GM23338 (cell line): ENCODE measurements around the gene ASB2. TPM values are rescaled to one million over a fixed set of nuclear protein-coding genes. Genes with fewer than 3 reads are reported as not detected.

ENCODE experiments used
- ATAC-seq: fragments of 200-7000 bp; cut with Tn5 transposase; 3 replicates; pipeline ENCODE4 v1.9.1; 2020
- DNase-seq: peaks from one replicate; pipeline ENCODE4 v3.0.0-alpha.2; 2015; ENCODE audit warnings: low spot score
- H2AFZ ChIP-seq: fragments of 200-600 bp; sonication (generic); 2 replicates; pipeline ENCODE4 v1.8.0; 2016; ENCODE audit warnings: antibody characterized with exemption, mild to moderate bottlenecking, moderate library complexity
- H3F3A ChIP-seq: fragments of 200-600 bp; sonication (generic); replicated peaks from 2 replicates; pipeline ENCODE4 v1.8.0; 2017; ENCODE audit warnings: antibody characterized with exemption, mixed run types, low read depth
- H3K27ac ChIP-seq: fragments of 200-600 bp; sonication (generic); 2 replicates; pipeline ENCODE4 v1.6.1; 2016; ENCODE audit warnings: low read depth
- H3K27me3 ChIP-seq: fragments of 200-600 bp; sonication (generic); 2 replicates; pipeline ENCODE4 v1.8.0; 2016; ENCODE audit warnings: mild to moderate bottlenecking, mixed run types, moderate library complexity; ENCODE audit not compliant: insufficient read depth
- H3K36me3 ChIP-seq: fragments of 200-600 bp; sonication (generic); 2 replicates; pipeline ENCODE4 v1.8.0; 2016; ENCODE audit warnings: mild to moderate bottlenecking; ENCODE audit not compliant: insufficient read depth
- H3K4me1 ChIP-seq: fragments of 200-600 bp; sonication (generic); 2 replicates; pipeline ENCODE4 v1.8.0; 2016; ENCODE audit warnings: mild to moderate bottlenecking, moderate library complexity; ENCODE audit not compliant: insufficient read depth
- H3K4me2 ChIP-seq: fragments of 200-600 bp; sonication (generic); 2 replicates; pipeline ENCODE4 v1.7.1; 2017; ENCODE audit warnings: mixed run types
- H3K4me3 ChIP-seq: fragments of 200-600 bp; sonication (generic); 2 replicates; pipeline ENCODE4 v1.6.1; 2016; ENCODE audit warnings: mixed run types
- H3K79me2 ChIP-seq: fragments of 200-600 bp; sonication (generic); replicated peaks from 2 replicates; pipeline ENCODE4 v1.8.0; 2017; ENCODE audit warnings: mild to moderate bottlenecking; ENCODE audit not compliant: insufficient read depth
- H3K9me2 ChIP-seq: fragments of 200-600 bp; sonication (generic); 2 replicates; pipeline ENCODE4 v1.8.0; 2017; ENCODE audit not compliant: insufficient read depth
- H4K20me1 ChIP-seq: fragments of 200-600 bp; sonication (generic); replicated peaks from 2 replicates; pipeline ENCODE4 v1.8.0; 2017; ENCODE audit warnings: mild to moderate bottlenecking; ENCODE audit not compliant: insufficient read depth
- H3K27ac Mint-ChIP-seq: 2 replicates; pipeline ENCODE4 v1.8.0; 2020; ENCODE audit warnings: inconsistent platforms, mild to moderate bottlenecking, moderate library complexity, mixed read lengths
- H3K27me3 Mint-ChIP-seq: 3 replicates; pipeline ENCODE4 v1.8.0; 2022; ENCODE audit warnings: low read depth, mild to moderate bottlenecking, moderate library complexity, mixed read lengths, inconsistent platforms; ENCODE audit not compliant: insufficient read depth, poor library complexity
- H3K36me3 Mint-ChIP-seq: 3 replicates; pipeline ENCODE4 v1.8.0; 2021; ENCODE audit warnings: low read depth, mild to moderate bottlenecking, inconsistent platforms, moderate library complexity, mixed read lengths
- H3K4me1 Mint-ChIP-seq: 3 replicates; pipeline ENCODE4 v1.8.0; 2020; ENCODE audit warnings: mild to moderate bottlenecking, inconsistent platforms, mixed read lengths
- H3K4me3 Mint-ChIP-seq: 3 replicates; pipeline ENCODE4 v1.8.0; 2021; ENCODE audit warnings: moderate library complexity, mild to moderate bottlenecking, inconsistent platforms, mixed read lengths
- H3K9me3 Mint-ChIP-seq: 3 replicates; pipeline ENCODE4 v1.8.0; 2020; ENCODE audit warnings: moderate library complexity, mild to moderate bottlenecking, inconsistent platforms, mixed read lengths
- CREB1 ChIP-seq: fragments of 250-450 bp; sonication (Bioruptor Pico); IDR thresholded peaks from 2 replicates; pipeline ENCODE4 v1.5.0; 2020; ENCODE audit warnings: low read depth, mild to moderate bottlenecking, moderate library complexity
- ETS1 ChIP-seq: IDR thresholded peaks from 2 replicates; pipeline ENCODE4 v1.6.1; 2016; ENCODE audit warnings: antibody characterized with exemption
- EZH2 ChIP-seq: fragments of 200-600 bp; sonication (generic); IDR thresholded peaks from one replicate; pipeline ENCODE4 v1.8.0; 2017; ENCODE audit warnings: antibody characterized with exemption, mild to moderate bottlenecking, low read depth; ENCODE audit not compliant: unreplicated experiment
- JUNB ChIP-seq: IDR thresholded peaks from one replicate; pipeline ENCODE4 v1.6.1; 2016; ENCODE audit warnings: antibody characterized with exemption; ENCODE audit not compliant: unreplicated experiment
- POLR2AphosphoS5 ChIP-seq: IDR thresholded peaks from 2 replicates; pipeline ENCODE4 v1.6.1; 2016; ENCODE audit warnings: antibody characterized with exemption, low read depth
- REST ChIP-seq: IDR thresholded peaks from one replicate; pipeline ENCODE4 v1.6.1; 2018; ENCODE audit warnings: antibody characterized with exemption; ENCODE audit not compliant: unreplicated experiment
- STAT1 ChIP-seq: IDR thresholded peaks from one replicate; pipeline ENCODE4 v1.6.1; 2016; ENCODE audit warnings: antibody characterized with exemption; ENCODE audit not compliant: unreplicated experiment
- ZNF114 ChIP-seq: fragments of 250-450 bp; sonication (Bioruptor Pico); IDR thresholded peaks from 2 replicates; pipeline ENCODE4 v1.5.0; 2020; ENCODE audit warnings: mild to moderate bottlenecking, moderate library complexity
- ZNF331 ChIP-seq: fragments of 250-450 bp; sonication (Bioruptor Pico); IDR thresholded peaks from 2 replicates; pipeline ENCODE4 v1.5.0; 2020; ENCODE audit warnings: low read depth, mild to moderate bottlenecking, moderate library complexity
- ZNF462 ChIP-seq: fragments of 250-450 bp; sonication (Bioruptor Pico); IDR thresholded peaks from 2 replicates; pipeline ENCODE4 v1.5.0; 2020; ENCODE audit warnings: mild to moderate bottlenecking, moderate library complexity
- polyA plus RNA-seq: library from polyadenylated mRNA; unstranded; fragments of >200 nt; fragmentation: Nextera tagmentation; extraction: Ambion mirVana; gene quantifications from 2 replicates; pipeline ENCODE4 v1.2.1, GENCODE V29; 2016
- total RNA-seq: library from RNA; depleted of rRNA; stranded (reverse); fragments of >200 nt; shearing (Covaris generic); gene quantifications from 2 replicates; pipeline ENCODE4 v1.2.3, GENCODE V29; 2014
- TF ChIP-seq, protein P1 (sequence below), 2 experiments: fragments of 200-600 bp in 1 of 2; sonication (generic) in 1 of 2; conservative IDR thresholded peaks; 2 replicates each; pipeline versions ENCODE4 v1.5.1 to v1.6.1; 2016 to 2017; ENCODE audit warnings: antibody characterized with exemption in 2 of 2, low read depth in 2 of 2, mild to moderate bottlenecking in 2 of 2, moderate library complexity in 1 of 2

The ASB2 gene
- total and polyA plus RNA-seq, 2 experiments from 2014 or later, result 1.2 to 1.7 TPM

DNA sequence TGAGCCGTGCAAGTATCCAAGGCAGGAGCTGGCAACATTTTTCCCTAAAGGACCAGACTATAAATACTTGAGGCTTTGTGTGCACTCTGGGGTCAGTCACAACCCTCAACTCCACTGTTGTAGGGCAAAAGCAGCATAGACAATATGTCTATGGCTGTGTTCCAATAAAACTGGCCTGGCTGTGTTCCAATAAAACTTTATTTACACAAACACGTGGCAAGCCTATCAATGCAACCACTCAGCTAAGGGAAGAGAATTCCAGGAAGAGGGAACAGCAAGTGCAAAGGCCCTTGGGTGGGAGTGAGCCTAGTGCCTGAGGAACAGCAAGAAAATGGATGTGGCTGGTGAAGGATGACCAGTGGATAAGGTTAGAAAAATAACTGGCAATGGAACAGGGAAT lies 60.6 kb downstream of the ASB2 start:
- Histone ChIP-seq H3K4me2 (no peak overlapping the region), H4K20me1 (no peaks in the 10 kb centered on the region), H2AFZ (no peak overlapping the region), H3F3A (no peaks in the 10 kb centered on the region), H3K9me2 (no peaks in the 10 kb centered on the region), H3K4me1 (no peaks in the 10 kb centered on the region), H3K4me3 (no peak overlapping the region), H3K27me3 (no peaks in the 10 kb centered on the region), H3K27ac (no peak overlapping the region), H3K36me3 (no peaks in the 10 kb centered on the region), H3K79me2 (no peaks in the 10 kb centered on the region)
- Mint-ChIP-seq H3K9me3 (no peaks in the 10 kb centered on the region; the same call in 2 of the 3 replicates), H3K36me3 (no peaks in the 10 kb centered on the region), H3K4me1 (no peaks in the 10 kb centered on the region), H3K27me3 (no peaks in the 10 kb centered on the region), H3K4me3 (no peak overlapping the region), H3K27ac (no peak overlapping the region)
- DNase-seq, result no peak
- TF ChIP-seq ETS1 (no peak), POLR2AphosphoS5 (no peak), ZNF462 (no peak), JUNB (no peak), ZNF331 (CRISPR knock-in tag) (no peak), CREB1 (CRISPR knock-in tag) (no peak), ZNF114 (no peak), STAT1 (no peak), REST (no peak), EZH2 (no peak)
- TF ChIP-seq, protein P1, sequence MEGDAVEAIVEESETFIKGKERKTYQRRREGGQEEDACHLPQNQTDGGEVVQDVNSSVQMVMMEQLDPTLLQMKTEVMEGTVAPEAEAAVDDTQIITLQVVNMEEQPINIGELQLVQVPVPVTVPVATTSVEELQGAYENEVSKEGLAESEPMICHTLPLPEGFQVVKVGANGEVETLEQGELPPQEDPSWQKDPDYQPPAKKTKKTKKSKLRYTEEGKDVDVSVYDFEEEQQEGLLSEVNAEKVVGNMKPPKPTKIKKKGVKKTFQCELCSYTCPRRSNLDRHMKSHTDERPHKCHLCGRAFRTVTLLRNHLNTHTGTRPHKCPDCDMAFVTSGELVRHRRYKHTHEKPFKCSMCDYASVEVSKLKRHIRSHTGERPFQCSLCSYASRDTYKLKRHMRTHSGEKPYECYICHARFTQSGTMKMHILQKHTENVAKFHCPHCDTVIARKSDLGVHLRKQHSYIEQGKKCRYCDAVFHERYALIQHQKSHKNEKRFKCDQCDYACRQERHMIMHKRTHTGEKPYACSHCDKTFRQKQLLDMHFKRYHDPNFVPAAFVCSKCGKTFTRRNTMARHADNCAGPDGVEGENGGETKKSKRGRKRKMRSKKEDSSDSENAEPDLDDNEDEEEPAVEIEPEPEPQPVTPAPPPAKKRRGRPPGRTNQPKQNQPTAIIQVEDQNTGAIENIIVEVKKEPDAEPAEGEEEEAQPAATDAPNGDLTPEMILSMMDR (conservative IDR thresholded peaks at IDR 0.05; ENCODE audit: low read depth in 2 of 2), result no peak
- no peak for ATAC-seq
